ENCODE measurements around the gene GP9. TPM values are rescaled to one million over a fixed set of nuclear protein-coding genes. Genes with fewer than 3 reads are reported as not detected.

The GP9 gene
- total and polyA plus RNA-seq, 11 donors: not detected

DNA sequence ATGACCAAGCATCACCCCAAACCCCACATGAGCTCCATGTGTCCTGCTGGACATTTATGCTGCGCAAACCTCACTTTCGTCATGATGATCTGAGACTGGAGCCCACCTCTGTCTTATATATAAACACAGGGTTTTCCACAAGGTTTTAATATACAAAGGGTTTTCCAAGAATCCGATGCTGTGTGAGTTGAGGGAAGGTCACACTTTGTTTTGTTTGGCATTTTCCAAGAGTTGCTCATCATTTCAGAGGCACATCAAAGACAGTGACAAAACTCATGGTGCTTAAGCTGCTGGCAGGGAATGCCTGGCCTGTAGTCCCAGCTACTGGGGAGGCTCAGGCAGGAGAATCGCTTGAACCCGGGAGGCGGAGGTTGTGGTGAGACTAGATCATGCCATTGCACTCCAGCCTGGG lies 39.4 kb upstream of the GP9 start:
- no peaks in the 10 kb centered on the region for H3K27me3 ChIP-seq
- peak overlapping the region in 6 of 12 donors; percentile 42 to 85 (median 79) for H3K27ac ChIP-seq
- TF ChIP-seq, protein P1, sequence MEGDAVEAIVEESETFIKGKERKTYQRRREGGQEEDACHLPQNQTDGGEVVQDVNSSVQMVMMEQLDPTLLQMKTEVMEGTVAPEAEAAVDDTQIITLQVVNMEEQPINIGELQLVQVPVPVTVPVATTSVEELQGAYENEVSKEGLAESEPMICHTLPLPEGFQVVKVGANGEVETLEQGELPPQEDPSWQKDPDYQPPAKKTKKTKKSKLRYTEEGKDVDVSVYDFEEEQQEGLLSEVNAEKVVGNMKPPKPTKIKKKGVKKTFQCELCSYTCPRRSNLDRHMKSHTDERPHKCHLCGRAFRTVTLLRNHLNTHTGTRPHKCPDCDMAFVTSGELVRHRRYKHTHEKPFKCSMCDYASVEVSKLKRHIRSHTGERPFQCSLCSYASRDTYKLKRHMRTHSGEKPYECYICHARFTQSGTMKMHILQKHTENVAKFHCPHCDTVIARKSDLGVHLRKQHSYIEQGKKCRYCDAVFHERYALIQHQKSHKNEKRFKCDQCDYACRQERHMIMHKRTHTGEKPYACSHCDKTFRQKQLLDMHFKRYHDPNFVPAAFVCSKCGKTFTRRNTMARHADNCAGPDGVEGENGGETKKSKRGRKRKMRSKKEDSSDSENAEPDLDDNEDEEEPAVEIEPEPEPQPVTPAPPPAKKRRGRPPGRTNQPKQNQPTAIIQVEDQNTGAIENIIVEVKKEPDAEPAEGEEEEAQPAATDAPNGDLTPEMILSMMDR (IDR thresholded peaks at IDR 0.05): no peak
- TF ChIP-seq POLR2A (IDR thresholded peaks at IDR 0.05): no peak
- no peak overlapping the region for H3K4me3 ChIP-seq
- ATAC-seq: no peak
- H3K9me3 ChIP-seq: no peaks in the 10 kb centered on the region
- no peaks in the 10 kb centered on the region for H3K36me3 ChIP-seq
- intact Hi-C loops (cut with DNase I): no loop called here
- peak in 1 of 5 donors; percentile 27 for DNase-seq
- WGBS, 4 donors: 78 to 82% (median 79%) methylated on average over 6 of the region's 6 CpGs
- peaks cover 0 to 80% (median 56%) of the 10 kb centered on the region in 12 donors for H3K4me1 ChIP-seq

DNA sequence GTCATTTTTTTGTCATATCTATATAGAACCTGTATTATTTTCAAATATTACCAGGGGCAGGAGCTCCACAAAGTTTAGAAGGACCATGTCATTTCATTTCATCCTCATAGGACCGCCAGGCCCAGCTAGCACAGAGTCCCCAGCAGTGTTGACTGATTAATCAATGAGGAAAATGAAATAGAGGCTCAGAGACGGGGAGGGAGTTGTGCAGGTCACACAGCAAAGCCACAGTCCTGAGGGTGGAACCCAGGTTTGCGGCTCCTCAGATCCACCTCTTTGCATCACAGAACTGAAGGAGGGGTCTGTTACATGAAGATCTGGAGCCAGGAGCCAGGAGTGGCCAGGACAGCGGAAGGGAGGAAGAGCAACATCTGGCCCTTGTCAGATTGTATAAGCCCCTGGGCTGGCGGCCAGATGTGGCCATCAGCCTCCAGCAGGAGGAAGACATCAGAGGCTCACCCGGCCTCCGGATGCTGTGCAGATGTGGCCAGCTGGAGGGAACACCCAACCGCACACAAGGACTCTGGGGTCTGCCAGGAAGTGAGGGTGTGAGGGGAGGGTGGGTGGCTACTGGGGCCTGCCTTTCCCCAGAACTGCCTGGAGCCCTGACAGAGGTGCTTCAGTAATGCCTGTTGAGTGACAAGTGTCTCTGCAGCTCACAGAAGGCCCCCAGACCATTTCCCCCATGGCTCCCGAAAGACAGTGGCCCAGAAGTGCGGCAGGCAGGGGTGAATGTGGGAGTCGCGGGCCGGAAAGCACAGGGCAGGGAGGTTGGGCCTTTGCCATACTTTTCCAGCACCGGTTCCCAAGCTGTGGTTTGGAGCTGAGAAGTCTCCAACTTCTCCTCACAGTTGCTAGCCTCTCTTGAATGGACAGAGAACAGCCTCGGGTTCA lies 38.2 kb upstream of the GP9 start:
- Histone ChIP-seq H3K27ac (peak overlapping the region; percentile 7 to 85 (median 70)), H3K4me3 (no peak overlapping the region), H3K36me3 (no peaks in the 10 kb centered on the region), H3K4me1 (peaks cover 0 to 79% (median 53%) of the 10 kb centered on the region in 12 donors), H3K27me3 (no peaks in the 10 kb centered on the region), H3K9me3 (no peaks in the 10 kb centered on the region)
- TF ChIP-seq POLR2A (IDR thresholded peaks at IDR 0.05): no peak
- TF ChIP-seq, protein P1 (IDR thresholded peaks at IDR 0.05): peak in 1 of 12 donors; percentile 3
- ATAC-seq: peak; percentile 55 to 77 (median 74)
- intact Hi-C loops (cut with DNase I): no loop called here
- peak; percentile 87 to 92 (median 91) for DNase-seq
- WGBS, 4 donors: 46 to 57% (median 51%) methylated on average over 9 to 15 of the region's 15 CpGs

DNA sequence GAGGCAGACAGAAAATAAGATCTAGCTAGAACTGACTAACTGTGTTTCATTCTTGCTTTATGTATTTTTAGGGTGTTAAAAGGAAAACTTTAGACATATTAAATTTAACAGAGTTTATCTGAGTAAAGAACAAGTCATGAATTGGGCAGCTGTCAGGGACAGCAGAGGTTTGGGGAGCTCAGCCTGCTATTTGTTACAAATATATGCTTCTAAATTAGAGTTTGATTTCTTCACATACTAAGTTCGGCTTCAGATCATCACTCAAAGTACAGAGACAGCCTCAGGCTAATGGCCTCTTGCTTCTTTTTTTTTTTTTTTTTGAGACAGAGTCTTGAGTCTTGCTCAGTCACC lies 37.6 kb upstream of the GP9 start:
- Histone ChIP-seq H3K27ac (peak overlapping the region; percentile 3 to 85 (median 70)), H3K4me3 (no peak overlapping the region), H3K4me1 (peaks cover 0 to 74% (median 47%) of the 10 kb centered on the region in 12 donors), H3K9me3 (no peaks in the 10 kb centered on the region), H3K36me3 (no peaks in the 10 kb centered on the region), H3K27me3 (no peaks in the 10 kb centered on the region)
- TF ChIP-seq POLR2A (IDR thresholded peaks at IDR 0.05): no peak
- TF ChIP-seq, protein P1 (IDR thresholded peaks at IDR 0.05): no peak
- no peak for ATAC-seq
- WGBS, 4 donors: 74 to 88% (median 86%) methylated on average over 1 of the region's 1 CpG
- intact Hi-C loops (cut with DNase I): no loop called here
- DNase-seq: no peak

DNA sequence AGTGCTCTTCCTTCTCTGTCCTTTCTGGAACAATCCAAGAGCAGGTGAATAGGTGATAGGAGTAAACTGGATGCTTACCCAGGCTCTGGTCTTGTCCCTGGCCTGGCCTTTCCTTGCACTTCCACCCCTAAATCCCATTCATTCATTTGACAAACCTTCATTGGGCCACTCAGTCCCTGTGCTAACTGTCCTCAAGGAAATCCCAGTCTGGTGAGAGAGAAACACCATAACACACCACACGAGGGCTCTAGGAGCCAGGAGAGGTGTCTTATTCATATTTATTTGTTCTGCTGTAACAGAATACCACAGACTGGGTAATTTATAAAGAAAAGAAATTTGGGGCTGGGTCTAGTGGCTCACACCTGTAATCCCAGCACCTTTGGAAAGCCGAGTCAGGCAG lies 36.7 kb upstream of the GP9 start:
- DNase-seq (peak in 1 of 5 donors; percentile 3), ATAC-seq (no peak)
- Histone ChIP-seq H3K4me1 (peaks cover 0 to 65% (median 42%) of the 10 kb centered on the region in 12 donors), H3K4me3 (no peak overlapping the region), H3K9me3 (no peaks in the 10 kb centered on the region), H3K27ac (peak overlapping the region in 7 of 12 donors; percentile 50 to 85 (median 78)), H3K27me3 (no peaks in the 10 kb centered on the region), H3K36me3 (no peaks in the 10 kb centered on the region)
- WGBS, 4 donors: 63 to 77% (median 73%) methylated on average over 2 of the region's 2 CpGs
- intact Hi-C loops (cut with DNase I): no loop called here
- TF ChIP-seq, protein P1 (IDR thresholded peaks at IDR 0.05): peak in 5 of 12 donors; percentile 5 to 37 (median 18)
- TF ChIP-seq POLR2A (IDR thresholded peaks at IDR 0.05): no peak

Measured in heart left ventricle (tissue), 16 donors.